Smooth muscle cell (in vitro differentiated cells): Measurements from ENCODE around the gene LRRC28. TPM values are rescaled to one million over a fixed set of nuclear protein-coding genes. Genes with fewer than 3 reads are reported as not detected.

Experiments used
- DNase-seq: peaks from one replicate; lab custom pipeline; 2025; ENCODE audit not compliant: unreplicated experiment; lab: John Stamatoyannopoulos, UW
- H2AFZ ChIP-seq: fragments of 200-600 bp; sonication (generic); 2 replicates; pipeline ENCODE4 v1.6.0; 2016; ENCODE audit warnings: antibody characterized with exemption, low read depth, mild to moderate bottlenecking
- H3F3A ChIP-seq: fragments of 200-600 bp; sonication (generic); 2 replicates; pipeline ENCODE4 v1.6.0; 2017; ENCODE audit warnings: antibody characterized with exemption, low read depth
- H3K27ac ChIP-seq: fragments of 200-600 bp; sonication (generic); 2 replicates; pipeline ENCODE4 v1.5.1; 2016; ENCODE audit warnings: low read depth, mild to moderate bottlenecking
- H3K27me3 ChIP-seq: fragments of 200-600 bp; sonication (generic); 2 replicates; pipeline ENCODE4 v1.6.1; 2016; ENCODE audit warnings: low read depth, mild to moderate bottlenecking
- H3K36me3 ChIP-seq: fragments of 200-600 bp; sonication (generic); 2 replicates; pipeline ENCODE4 v1.5.1; 2016; ENCODE audit warnings: low read depth
- H3K4me1 ChIP-seq: fragments of 200-600 bp; sonication (generic); 2 replicates; pipeline ENCODE4 v1.5.1; 2016; ENCODE audit warnings: low read depth
- H3K4me2 ChIP-seq: fragments of 200-600 bp; sonication (generic); 2 replicates; pipeline ENCODE4 v1.6.0; 2016; ENCODE audit warnings: mild to moderate bottlenecking
- H3K4me3 ChIP-seq: fragments of 200-600 bp; sonication (generic); 2 replicates; pipeline ENCODE4 v1.5.1; 2016; ENCODE audit warnings: mild to moderate bottlenecking
- H3K79me2 ChIP-seq: fragments of 200-600 bp; sonication (generic); 2 replicates; pipeline ENCODE4 v1.6.0; 2016; ENCODE audit warnings: low read depth, mild to moderate bottlenecking
- H3K9ac ChIP-seq: fragments of 200-600 bp; sonication (generic); 2 replicates; pipeline ENCODE4 v1.6.0; 2016; ENCODE audit warnings: low read depth
- H3K9me3 ChIP-seq: fragments of 200-600 bp; sonication (generic); replicated peaks from 2 replicates; pipeline ENCODE4 v1.5.1; 2016; ENCODE audit warnings: low read depth
- H4K20me1 ChIP-seq: fragments of 200-600 bp; sonication (generic); 2 replicates; pipeline ENCODE4 v1.6.0; 2016; ENCODE audit warnings: low read depth
- CTCF ChIP-seq: fragments of 200-600 bp; sonication (generic); IDR thresholded peaks from 2 replicates; pipeline ENCODE4 v1.5.1; 2017; ENCODE audit warnings: borderline replicate concordance, mild to moderate bottlenecking, antibody characterized with exemption; ENCODE audit not compliant: insufficient read depth, poor library complexity, severe bottlenecking
- WGBS: methylation state at CpG from one replicate; pipeline ENCODE4 v1.1.7; 2016; ENCODE audit warnings: low lambda C conversion rate; 5-methylcytosine and 5-hydroxymethylcytosine counted together
- polyA plus RNA-seq: library from polyadenylated mRNA; unstranded; fragments of >200 nt; fragmentation: Nextera tagmentation; extraction: Ambion mirVana; gene quantifications from 2 replicates; pipeline ENCODE4 v1.2.1, GENCODE V29; 2016
- total RNA-seq: library from RNA; depleted of rRNA; stranded (reverse); fragments of >200 nt; gene quantifications from 2 replicates; pipeline ENCODE4 v1.2.3, GENCODE V29; 2014

Gene LRRC28
- total and polyA plus RNA-seq, 2 experiments from 2014 or later, result 26.5 to 28.8 TPM

- no peak for DNase-seq
- Histone ChIP-seq H3K9ac (no peak overlapping the region), H3K9me3 (no peaks in the 10 kb centered on the region), H3K4me1 (no peaks in the 10 kb centered on the region), H3K27me3 (no peaks in the 10 kb centered on the region), H3K36me3 (no peaks in the 10 kb centered on the region), H3K4me3 (no peak overlapping the region), H3K27ac (no peak overlapping the region), H3F3A (no peaks in the 10 kb centered on the region), H3K79me2 (no peaks in the 10 kb centered on the region), H4K20me1 (no peaks in the 10 kb centered on the region), H2AFZ (no peak overlapping the region), H3K4me2 (no peak overlapping the region)
- no peak for TF ChIP-seq CTCF
- 59% methylated on average over 5 of the region's 5 CpGs for WGBS
These were observed 139.4 kb downstream of the LRRC28 start for GRCh38 chr15:99390667-99391066.

GRCh38 chr15:99393641-99394040 lies 142.4 kb downstream of the LRRC28 start:
- no peaks in the 10 kb centered on the region for H3K27me3 ChIP-seq
- H4K20me1 ChIP-seq, result no peaks in the 10 kb centered on the region
- H3K9ac ChIP-seq, result no peak overlapping the region
- WGBS, result 85% methylated on average over 1 of the region's 1 CpG
- H3K4me2 ChIP-seq, result no peak overlapping the region
- H3K4me1 ChIP-seq, result no peaks in the 10 kb centered on the region
- H3K36me3 ChIP-seq, result no peaks in the 10 kb centered on the region
- H3K27ac ChIP-seq, result no peak overlapping the region
- TF ChIP-seq CTCF, result no peak
- no peak overlapping the region for H3K4me3 ChIP-seq
- DNase-seq, result no peak
- H3K79me2 ChIP-seq, result no peaks in the 10 kb centered on the region
- H3K9me3 ChIP-seq, result no peaks in the 10 kb centered on the region
- H2AFZ ChIP-seq, result no peak overlapping the region
- no peaks in the 10 kb centered on the region for H3F3A ChIP-seq

GRCh38 chr15:99396375-99396774 lies 145.1 kb downstream of the LRRC28 start:
- Histone ChIP-seq H3K36me3 (no peaks in the 10 kb centered on the region), H4K20me1 (no peaks in the 10 kb centered on the region), H2AFZ (no peak overlapping the region), H3K79me2 (no peaks in the 10 kb centered on the region), H3K27me3 (no peaks in the 10 kb centered on the region), H3K4me3 (no peak overlapping the region), H3K4me2 (no peak overlapping the region), H3K9ac (no peak overlapping the region), H3K4me1 (no peaks in the 10 kb centered on the region), H3K9me3 (no peaks in the 10 kb centered on the region), H3K27ac (no peak overlapping the region), H3F3A (no peaks in the 10 kb centered on the region)
- WGBS, result 89% methylated on average over 5 of the region's 5 CpGs
- TF ChIP-seq CTCF, result no peak
- no peak for DNase-seq

- DNase-seq, result no peak
- 90% methylated on average over 5 of the region's 5 CpGs for WGBS
- Histone ChIP-seq H3F3A (no peaks in the 10 kb centered on the region), H3K4me1 (no peaks in the 10 kb centered on the region), H3K27me3 (no peaks in the 10 kb centered on the region), H3K4me2 (no peak overlapping the region), H3K36me3 (no peaks in the 10 kb centered on the region), H3K9me3 (no peaks in the 10 kb centered on the region), H4K20me1 (no peaks in the 10 kb centered on the region), H3K79me2 (no peaks in the 10 kb centered on the region), H3K9ac (no peak overlapping the region), H3K27ac (no peak overlapping the region), H2AFZ (no peak overlapping the region), H3K4me3 (no peak overlapping the region)
- no peak for TF ChIP-seq CTCF
These were observed 147.8 kb downstream of the LRRC28 start for GRCh38 chr15:99399061-99399460.
